RPMI8226 (cell line): ENCODE data around the gene SLC7A8.
A peak's percentile ranks its signal among the peaks of the same experiment; 100 is the strongest.

Experiments
- DNase-seq: peaks from one replicate; pipeline ENCODE4 v3.0.0-alpha.2; 2015

Gene SLC7A8

DNA sequence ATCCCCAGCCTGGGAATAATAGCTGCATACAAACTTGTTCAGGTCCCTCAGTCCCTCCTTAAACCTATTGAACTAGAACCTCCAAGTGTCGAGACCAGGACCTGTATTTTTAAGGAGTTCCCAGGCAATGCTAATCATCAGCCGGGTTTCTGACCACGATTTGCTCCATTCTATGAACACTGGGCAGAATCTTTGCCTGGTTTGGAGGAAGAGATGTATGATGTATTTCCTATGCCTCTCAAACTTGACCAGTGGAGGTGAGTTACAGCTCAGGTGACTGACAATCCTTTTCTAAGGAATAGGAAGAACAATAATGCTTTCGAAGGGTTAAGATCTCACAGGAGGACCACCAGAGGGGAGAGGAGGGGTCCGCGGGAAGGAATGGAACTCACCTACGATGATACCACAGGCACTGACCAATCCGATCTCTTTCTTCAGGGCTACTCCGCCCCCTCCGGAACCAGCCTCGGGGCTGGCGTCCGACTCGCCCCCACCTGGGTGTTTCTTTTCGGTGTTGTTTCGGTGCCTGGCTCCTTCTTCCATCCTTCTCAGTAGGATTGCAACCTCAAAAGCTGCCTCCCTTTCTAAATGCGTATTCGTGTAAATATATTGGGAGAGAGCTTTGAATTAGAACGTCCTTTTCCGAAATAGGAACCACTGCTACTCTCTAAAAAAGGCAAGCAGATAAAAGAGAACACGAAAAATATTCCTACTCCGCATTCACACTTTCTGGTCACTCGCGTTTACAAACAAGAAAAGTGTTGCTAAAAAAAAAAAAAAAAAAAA is 895 bp downstream of the SLC7A8 start:
- DNase-seq: peak; percentile 63

- no peak for DNase-seq
These were observed 1.5 kb downstream of the SLC7A8 start for GRCh38 chr14:23181946-23182345.

DNA sequence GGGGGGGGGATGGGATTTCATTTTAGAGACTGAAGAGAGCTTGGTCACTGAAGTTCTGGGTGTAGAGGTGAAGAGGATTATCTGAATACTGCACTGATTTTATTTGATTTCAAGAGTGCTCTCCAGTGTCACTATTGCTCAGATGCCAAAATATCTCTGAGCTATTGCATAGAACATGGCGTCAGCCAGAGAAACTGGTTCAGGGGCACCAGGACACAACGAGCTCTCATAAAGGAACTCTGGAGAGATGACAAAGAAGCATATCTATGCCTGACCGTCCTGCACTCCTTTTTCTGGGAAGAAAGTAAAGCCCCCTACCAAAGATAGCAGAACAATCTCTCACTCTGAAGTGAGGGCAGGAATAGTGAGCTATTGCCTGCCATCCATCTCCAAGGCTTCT is 2.0 kb downstream of the SLC7A8 start:
- DNase-seq: no peak

DNA sequence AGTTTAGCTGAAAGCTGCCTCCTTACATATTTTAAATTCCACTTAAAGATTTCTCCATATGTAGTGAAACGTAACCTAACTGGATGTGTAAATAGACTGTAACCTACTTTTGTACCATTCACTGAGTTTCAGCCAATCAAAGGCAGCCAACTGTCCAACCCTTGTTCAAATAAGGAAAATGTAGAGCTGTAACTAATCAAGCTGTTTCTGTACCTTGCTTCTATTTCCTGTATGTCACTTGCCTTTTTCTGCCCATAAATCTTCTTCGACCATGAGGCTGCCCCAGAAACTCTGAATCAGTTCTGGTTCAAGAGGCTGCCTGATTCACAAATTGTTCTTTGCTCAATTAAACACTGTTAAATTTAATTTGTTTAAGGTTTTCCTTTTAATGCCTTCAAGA is 6.3 kb downstream of the SLC7A8 start:
- DNase-seq: no peak

DNA sequence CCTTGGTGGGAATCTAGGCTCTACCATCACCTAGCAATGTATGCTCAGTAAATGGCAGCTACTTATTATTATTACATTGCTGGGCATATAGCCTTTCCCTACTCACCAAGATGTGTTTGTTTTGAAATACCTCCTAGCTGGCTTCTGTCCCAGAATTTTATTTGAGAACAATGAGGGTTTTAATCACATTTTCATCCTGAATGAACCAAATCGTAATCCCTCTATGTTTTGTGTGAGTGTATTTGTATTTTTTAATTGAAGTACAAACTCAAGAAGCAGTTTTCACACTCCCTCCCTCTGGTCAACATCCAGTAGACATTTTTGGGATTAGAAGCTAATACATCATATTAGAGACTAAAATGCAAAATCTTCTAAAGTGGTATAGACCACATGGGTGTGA is 7.6 kb downstream of the SLC7A8 start:
- no peak for DNase-seq

- DNase-seq: no peak
These were observed 8.9 kb downstream of the SLC7A8 start for GRCh38 chr14:23174296-23175184.

DNA sequence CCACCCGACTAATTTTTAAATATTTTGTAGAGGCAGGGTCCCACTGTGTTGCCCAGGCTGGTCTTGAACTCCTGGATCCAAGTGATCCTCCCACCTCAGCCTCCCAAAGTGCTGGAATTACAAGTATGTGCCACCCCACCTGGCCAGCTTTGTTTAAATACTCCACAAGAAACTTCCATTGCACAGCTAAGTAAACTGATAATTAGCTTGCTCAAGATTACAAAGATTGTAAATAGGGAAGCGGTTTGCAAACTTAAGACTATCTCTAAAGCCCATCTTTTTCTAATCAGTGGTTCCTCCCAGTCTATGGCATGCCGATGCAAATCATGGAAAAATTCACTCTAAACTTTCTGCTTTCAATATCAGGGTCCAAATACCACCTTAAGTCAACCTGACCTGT is 9.7 kb downstream of the SLC7A8 start:
- no peak for DNase-seq

DNA sequence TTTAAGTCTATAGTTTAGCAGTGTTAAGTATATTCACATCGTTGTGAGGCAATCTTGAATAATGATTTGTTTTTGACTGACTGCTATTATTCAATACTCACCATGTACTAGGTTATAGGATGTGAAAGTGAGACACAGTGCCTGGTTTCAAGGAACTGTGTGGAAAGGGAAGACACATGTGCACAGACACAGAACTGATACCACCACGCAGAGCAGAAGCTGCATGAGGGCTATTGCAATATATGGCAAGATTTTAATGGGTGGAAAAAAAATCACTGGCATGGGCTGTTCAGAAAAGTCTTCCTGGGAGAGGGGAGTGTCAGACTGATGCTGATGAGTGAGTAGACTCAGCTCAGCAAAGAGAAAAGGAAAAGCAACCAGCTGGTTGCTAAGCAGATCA is 10.4 kb downstream of the SLC7A8 start:
- DNase-seq: peak; percentile 38

DNA sequence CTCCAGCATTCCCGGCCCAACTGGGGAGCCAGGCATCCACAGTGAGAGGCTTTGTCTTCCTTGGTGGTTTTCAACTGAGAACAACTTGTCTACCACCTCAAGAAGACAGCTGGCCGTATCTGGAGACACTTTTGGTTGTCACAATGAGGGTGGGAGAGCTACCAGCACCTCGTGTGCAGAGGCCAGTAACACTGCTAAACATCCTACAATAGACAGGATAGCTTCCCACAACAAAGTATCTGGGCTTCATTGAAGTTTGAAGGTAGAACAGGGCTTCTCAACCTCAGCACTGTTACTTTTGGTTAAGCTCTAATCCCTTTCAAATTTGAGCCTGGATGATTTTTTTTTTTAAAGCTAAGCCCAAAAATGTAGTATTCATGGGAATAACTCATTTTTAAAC is 10.9 kb downstream of the SLC7A8 start:
- no peak for DNase-seq

GRCh38 chr14:23172096-23172495 is 11.4 kb downstream of the SLC7A8 start:
- no peak for DNase-seq

GRCh38 chr14:23171222-23171975 is 12.1 kb downstream of the SLC7A8 start:
- DNase-seq: no peak

- no peak for DNase-seq
These were observed 13.8 kb downstream of the SLC7A8 start for GRCh38 chr14:23169622-23170021.

- no peak for DNase-seq
These were observed 15.2 kb downstream of the SLC7A8 start for GRCh38 chr14:23168246-23168645.

DNA sequence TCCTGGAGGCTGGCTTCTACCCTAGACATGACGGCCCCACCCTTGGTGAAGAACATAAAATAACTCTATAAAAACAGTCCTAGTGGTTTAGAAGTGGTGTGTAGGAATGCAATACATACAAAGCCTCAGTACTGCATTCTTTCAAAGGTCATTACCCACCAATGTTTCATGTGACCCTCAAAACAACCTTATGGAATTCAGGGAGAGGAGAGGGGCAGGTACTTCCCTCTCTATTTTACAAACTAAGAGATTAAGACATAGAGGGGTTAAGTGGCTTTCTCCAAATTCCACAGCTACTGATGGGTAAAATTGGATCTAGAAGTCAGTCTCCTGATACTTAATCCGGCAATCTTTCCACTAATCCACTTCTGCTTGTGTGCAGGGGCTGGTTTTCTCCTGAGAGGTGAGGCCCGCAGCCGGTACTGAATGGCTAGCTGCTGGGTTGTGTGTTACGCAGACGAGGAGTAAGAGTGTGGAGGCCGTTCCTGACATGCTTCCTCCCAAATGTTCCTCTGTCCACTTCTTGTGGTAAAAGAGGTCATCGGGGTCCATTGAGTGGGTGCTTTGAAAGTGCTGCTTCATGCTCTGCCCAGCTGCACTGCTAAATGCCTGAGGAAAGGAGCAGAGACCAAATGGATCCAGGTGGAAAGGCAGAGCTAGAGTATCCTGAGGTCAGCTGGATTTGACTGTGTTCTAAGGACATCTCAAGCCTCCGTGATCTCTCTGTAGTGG is 16.2 kb downstream of the SLC7A8 start:
- no peak for DNase-seq

- DNase-seq: no peak
These were observed 18.5 kb downstream of the SLC7A8 start for GRCh38 chr14:23164949-23165348.

DNA sequence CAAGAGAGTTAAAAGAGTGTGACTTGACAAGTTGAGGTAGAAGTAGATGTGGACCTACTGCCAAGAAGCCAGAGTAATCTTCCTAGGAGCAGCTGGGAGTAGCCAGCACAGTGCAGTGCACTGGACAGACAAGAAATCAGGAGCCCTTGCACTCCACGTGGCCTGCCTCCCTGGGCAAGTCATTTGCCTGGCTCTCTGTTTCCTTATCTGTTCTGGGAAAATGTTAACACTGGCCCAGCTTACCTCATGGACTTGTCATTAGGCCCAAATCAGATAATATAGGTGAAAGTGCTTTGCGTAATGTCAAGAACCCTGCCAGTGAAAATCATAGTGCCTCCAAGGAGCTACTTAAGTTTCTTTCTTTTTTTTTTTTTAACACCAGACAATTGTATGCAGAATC is 19.2 kb downstream of the SLC7A8 start:
- DNase-seq: no peak

GRCh38 chr14:23163830-23164229 is 19.6 kb downstream of the SLC7A8 start:
- DNase-seq: no peak

- DNase-seq: peak; percentile 72
These were observed 20.7 kb downstream of the SLC7A8 start for GRCh38 chr14:23162800-23163199.

DNA sequence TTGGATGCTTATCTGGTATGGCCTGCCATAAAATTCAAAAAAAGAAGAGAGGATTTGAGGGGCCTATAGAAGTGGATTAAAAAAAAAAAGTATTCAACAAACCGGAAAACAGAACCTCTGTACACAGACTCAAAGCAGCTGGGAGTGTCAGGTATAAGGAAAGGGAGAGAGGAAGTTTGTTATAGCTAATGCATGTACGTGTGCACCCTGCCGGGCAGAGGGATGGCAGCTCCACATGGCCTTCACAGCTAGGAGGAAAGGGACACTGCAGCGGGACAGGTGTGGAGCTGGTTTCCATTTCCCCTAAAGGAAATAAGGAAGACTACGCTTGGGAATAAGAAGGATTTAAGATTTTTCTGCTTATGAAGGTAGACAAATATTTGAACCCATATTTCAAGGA is 21.5 kb downstream of the SLC7A8 start:
- DNase-seq: no peak

DNA sequence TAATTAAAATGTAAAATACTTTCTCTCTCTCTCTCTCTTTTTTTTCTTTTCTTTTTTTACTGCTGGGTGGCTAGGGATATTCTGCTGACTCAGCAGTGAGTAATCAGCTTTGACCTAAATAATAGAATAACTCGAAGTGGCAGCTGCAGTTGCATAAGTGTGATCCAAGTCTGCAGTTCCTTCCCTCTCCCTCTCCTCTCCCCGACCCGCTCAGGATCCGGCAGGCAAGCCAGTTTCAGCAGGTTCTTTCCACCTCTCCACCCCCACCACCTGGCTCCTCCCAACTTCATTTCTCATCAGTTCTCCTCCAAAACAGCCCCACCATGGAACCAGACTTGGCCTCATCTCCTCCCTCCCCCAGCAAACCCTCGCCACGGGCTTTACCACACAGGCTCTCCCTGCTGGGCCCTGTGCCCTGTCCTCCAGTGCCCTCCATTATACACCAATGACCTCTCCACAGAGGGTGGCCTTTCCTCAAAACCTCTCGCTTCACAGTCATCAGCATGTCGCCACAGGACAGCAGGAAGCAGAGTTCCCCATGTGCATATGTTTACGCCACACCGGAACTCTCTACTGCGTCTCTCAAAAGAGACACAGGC is 22.4 kb downstream of the SLC7A8 start:
- peak; percentile 58 for DNase-seq

GRCh38 chr14:23159532-23159931 is 23.9 kb downstream of the SLC7A8 start:
- DNase-seq: peak; percentile 36

- DNase-seq: no peak
These were observed 24.7 kb downstream of the SLC7A8 start for GRCh38 chr14:23158779-23159178.
